ENCODE data around the gene COPS2. TPM values are rescaled to one million over a fixed set of nuclear protein-coding genes. Genes with fewer than 3 reads are reported as not detected.

Gene COPS2
- 73.7 and 80.9 TPM in 2 replicates for total RNA-seq (2022)
- percentile 95 among the genes with signal in this experiment for Bru-seq, nascent RNA
- BruChase-seq, experiment 1, labeled RNA remaining after a 6-hour chase: percentile 92 among the genes with signal in this experiment
- percentile 92 among the genes with signal in this experiment for BruChase-seq, experiment 2, labeled RNA remaining after a 2-hour chase
- long read RNA-seq, full-length matches to known transcripts: 49 of 59 reads
- long read RNA-seq, partial matches to known transcripts: 2 of 59 reads
- long read RNA-seq, other reads (novel, unspliced or antisense): 8 of 59 reads

GRCh38 chr15:49155110-49155833, at the start of gene COPS2:
COPS2 (minus strand) TSS chr15:49155599; CDS start chr15:49155578, 21 bp downstream.
- TSS peak; percentile 40 for BruUV-seq (replicated peaks)
- intact Hi-C loops (cut with micrococcal nuclease; ENCODE audit: unreplicated experiment): no loop called here
- DNase-seq: peak; percentile 91
- no peaks in the 10 kb centered on the region for H3K27me3 Mint-ChIP-seq (ENCODE audit: unreplicated experiment)
- CTCF ChIA-PET: interaction anchor here (0.9 to 1.7 kb wide), 3 partner anchors 10 to 896 kb away, joined by 3 to 8 read pairs (median 3); no protein-coding TSS in a partner anchor
- peak within 1 kb of the TSS; percentile 95 for H3K4me3 Mint-ChIP-seq (ENCODE audit: low read depth, unreplicated experiment)
- peak within 1 kb of the TSS; percentile 99 for H3K27ac Mint-ChIP-seq (ENCODE audit: unreplicated experiment)
- TF ChIP-seq CTCF (IDR thresholded peaks at IDR 0.05; ENCODE audit: unreplicated experiment): no peak
- H3K4me1 Mint-ChIP-seq (ENCODE audit: low read depth, unreplicated experiment): peaks cover 12% of the 10 kb centered on the region
- H3K9me3 Mint-ChIP-seq (ENCODE audit: low read depth, unreplicated experiment): no peaks in the 10 kb centered on the region
- H3K36me3 Mint-ChIP-seq (ENCODE audit: insufficient read depth, unreplicated experiment): peaks cover 22% of the 10 kb centered on the region

- no peak for TF ChIP-seq CTCF (IDR thresholded peaks at IDR 0.05; ENCODE audit: unreplicated experiment)
- Mint-ChIP-seq H3K27ac (ENCODE audit: unreplicated experiment) (no peak overlapping the region), H3K4me1 (ENCODE audit: low read depth, unreplicated experiment) (peaks cover 18% of the 10 kb centered on the region), H3K9me3 (ENCODE audit: low read depth, unreplicated experiment) (no peaks in the 10 kb centered on the region), H3K27me3 (ENCODE audit: unreplicated experiment) (no peaks in the 10 kb centered on the region), H3K4me3 (ENCODE audit: low read depth, unreplicated experiment) (no peak overlapping the region), H3K36me3 (ENCODE audit: insufficient read depth, unreplicated experiment) (peaks cover 18% of the 10 kb centered on the region)
- intact Hi-C loops (cut with micrococcal nuclease; ENCODE audit: unreplicated experiment): no loop called here
- BruUV-seq (replicated peaks): no TSS peak
- DNase-seq: no peak
- CTCF ChIA-PET: interaction anchor here (0.6 kb wide), 1 partner anchor 16 kb away, joined by 3 read pairs; no protein-coding TSS in a partner anchor
Observed at GRCh38 chr15:49200347-49200746, 44.9 kb upstream of the COPS2 start.

- CTCF ChIA-PET: interaction anchor here (0.6 kb wide), 1 partner anchor 15 kb away, joined by 3 read pairs; no protein-coding TSS in a partner anchor
- intact Hi-C loops (cut with micrococcal nuclease; ENCODE audit: unreplicated experiment): no loop called here
- Mint-ChIP-seq H3K36me3 (ENCODE audit: insufficient read depth, unreplicated experiment) (peaks cover 14% of the 10 kb centered on the region), H3K9me3 (ENCODE audit: low read depth, unreplicated experiment) (no peaks in the 10 kb centered on the region), H3K27ac (ENCODE audit: unreplicated experiment) (peak overlapping the region; percentile 56), H3K4me1 (ENCODE audit: low read depth, unreplicated experiment) (peaks cover 20% of the 10 kb centered on the region), H3K4me3 (ENCODE audit: low read depth, unreplicated experiment) (no peak overlapping the region), H3K27me3 (ENCODE audit: unreplicated experiment) (no peaks in the 10 kb centered on the region)
- no TSS peak for BruUV-seq (replicated peaks)
- no peak for TF ChIP-seq CTCF (IDR thresholded peaks at IDR 0.05; ENCODE audit: unreplicated experiment)
- DNase-seq: no peak
Observed at GRCh38 chr15:49199666-49200065, 44.3 kb upstream of the COPS2 start.

GRCh38 chr15:49196856-49197255, 41.5 kb upstream of the COPS2 start:
- Mint-ChIP-seq H3K4me3 (ENCODE audit: low read depth, unreplicated experiment) (no peak overlapping the region), H3K36me3 (ENCODE audit: insufficient read depth, unreplicated experiment) (peaks cover 7% of the 10 kb centered on the region), H3K4me1 (ENCODE audit: low read depth, unreplicated experiment) (peaks cover 20% of the 10 kb centered on the region), H3K9me3 (ENCODE audit: low read depth, unreplicated experiment) (no peaks in the 10 kb centered on the region), H3K27me3 (ENCODE audit: unreplicated experiment) (no peaks in the 10 kb centered on the region), H3K27ac (ENCODE audit: unreplicated experiment) (no peak overlapping the region)
- CTCF ChIA-PET: no interaction called here
- DNase-seq: no peak
- TF ChIP-seq CTCF (IDR thresholded peaks at IDR 0.05; ENCODE audit: unreplicated experiment): no peak
- intact Hi-C loops (cut with micrococcal nuclease; ENCODE audit: unreplicated experiment): no loop called here
- no TSS peak for BruUV-seq (replicated peaks)

All from Calu3 (cell line).